G401 (cell line): ENCODE data around the gene CCN2. TPM values are rescaled to one million over a fixed set of nuclear protein-coding genes. Genes with fewer than 3 reads are reported as not detected.

Source experiments
- DNase-seq: peaks from one replicate; pipeline ENCODE4 v3.0.0-alpha.2; 2015; ENCODE audit warnings: low spot score
- in situ Hi-C: cut with HindIII; loops from 2 replicates; pipeline ENCODE4 v1.10.0; 2016; ENCODE audit warnings: low sequenced_read_pairs, mixed read lengths
- total RNA-seq: library from RNA; depleted of rRNA; stranded (reverse); fragments of >200 nt; shearing (Covaris generic); gene quantifications from 2 replicates; pipeline ENCODE4 v1.2.3, GENCODE V29; 2014; rRNA removed

The CCN2 gene, protein sequence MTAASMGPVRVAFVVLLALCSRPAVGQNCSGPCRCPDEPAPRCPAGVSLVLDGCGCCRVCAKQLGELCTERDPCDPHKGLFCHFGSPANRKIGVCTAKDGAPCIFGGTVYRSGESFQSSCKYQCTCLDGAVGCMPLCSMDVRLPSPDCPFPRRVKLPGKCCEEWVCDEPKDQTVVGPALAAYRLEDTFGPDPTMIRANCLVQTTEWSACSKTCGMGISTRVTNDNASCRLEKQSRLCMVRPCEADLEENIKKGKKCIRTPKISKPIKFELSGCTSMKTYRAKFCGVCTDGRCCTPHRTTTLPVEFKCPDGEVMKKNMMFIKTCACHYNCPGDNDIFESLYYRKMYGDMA
- 40.3 and 42.9 TPM in 2 replicates for total RNA-seq

- in situ Hi-C loops = no loop called here
- DNase-seq = peak; percentile 70
Measured at GRCh38 chr6:131950767-131951575, at the start of gene CCN2. TSS of gene CCN2 (minus strand) at chr6:131951372. CDS start at chr6:131951172, 200 bp downstream.

DNA sequence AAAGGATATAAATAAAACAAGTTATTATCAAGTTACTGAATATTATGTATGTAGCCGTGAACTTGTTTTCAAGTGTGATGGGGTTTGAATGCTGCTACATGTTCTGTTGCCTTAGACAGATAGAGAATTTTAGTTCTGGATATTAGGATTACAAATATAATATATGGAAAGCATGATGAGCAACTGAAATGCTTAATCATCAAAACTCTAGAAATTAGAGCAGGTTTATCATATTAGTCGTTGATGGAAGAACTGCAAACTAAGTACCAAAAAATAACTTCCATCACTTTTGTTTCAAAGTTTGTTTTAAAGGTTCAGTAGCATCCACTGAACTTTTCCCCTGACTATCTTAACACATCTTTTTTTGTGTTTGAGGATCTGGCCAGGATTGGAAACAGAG is 49.1 kb upstream of the CCN2 start:
- in situ Hi-C loops = no loop called here
- DNase-seq = no peak

- no peak for DNase-seq
- in situ Hi-C loops = no loop called here
Measured at GRCh38 chr6:131999545-132000146, 48.5 kb upstream of the CCN2 start.

GRCh38 chr6:131998255-131998982 is 47.2 kb upstream of the CCN2 start:
- no peak for DNase-seq
- in situ Hi-C loops = no loop called here

GRCh38 chr6:131997429-131998153 is 46.4 kb upstream of the CCN2 start:
- in situ Hi-C loops = no loop called here

DNA sequence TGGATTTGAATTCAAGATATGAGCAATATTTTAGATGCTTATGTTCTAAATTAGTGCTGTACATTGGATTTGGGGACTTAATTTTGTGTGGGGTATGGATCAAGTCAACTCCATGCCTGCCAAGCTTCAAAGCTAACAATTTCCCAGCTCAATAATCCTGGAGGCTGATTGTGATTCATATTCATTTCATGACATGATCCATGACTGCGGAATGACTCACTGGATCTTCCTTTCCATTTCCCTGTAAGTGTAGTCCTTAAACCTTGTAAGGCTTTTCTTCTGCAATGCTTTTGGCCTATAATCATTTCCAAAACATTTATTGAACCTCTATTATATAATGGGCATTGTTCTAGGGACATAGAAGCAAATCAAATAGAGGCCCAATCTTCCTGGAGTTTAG is 44.7 kb upstream of the CCN2 start:
- in situ Hi-C loops = no loop called here
- DNase-seq = no peak

More at GRCh38 chr6:131997429-131998153, 46.4 kb upstream of the CCN2 start:
- DNase-seq = no peak

- in situ Hi-C loops = no loop called here
- no peak for DNase-seq
Measured at GRCh38 chr6:131992557-131992956, 41.4 kb upstream of the CCN2 start.

DNA sequence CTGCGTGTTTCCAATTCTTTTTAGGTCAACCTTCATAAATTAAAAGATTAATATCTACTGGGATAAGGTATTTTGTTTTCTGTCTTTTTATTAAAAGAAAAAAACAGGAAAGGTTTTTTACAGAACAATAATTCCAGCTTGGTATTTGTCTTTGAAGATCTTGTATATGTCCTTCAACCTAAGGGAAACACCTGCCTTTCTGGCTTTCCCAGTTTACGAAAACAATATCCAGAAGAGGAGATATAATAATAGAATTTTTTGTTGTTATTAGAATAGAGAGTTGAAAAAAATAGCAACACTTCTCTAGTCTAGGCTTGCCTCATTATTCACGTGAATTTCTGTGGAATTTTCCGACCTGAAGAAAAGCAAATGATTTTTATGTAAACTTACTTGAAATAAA is 37.9 kb upstream of the CCN2 start:
- in situ Hi-C loops = no loop called here
- no peak for DNase-seq

DNA sequence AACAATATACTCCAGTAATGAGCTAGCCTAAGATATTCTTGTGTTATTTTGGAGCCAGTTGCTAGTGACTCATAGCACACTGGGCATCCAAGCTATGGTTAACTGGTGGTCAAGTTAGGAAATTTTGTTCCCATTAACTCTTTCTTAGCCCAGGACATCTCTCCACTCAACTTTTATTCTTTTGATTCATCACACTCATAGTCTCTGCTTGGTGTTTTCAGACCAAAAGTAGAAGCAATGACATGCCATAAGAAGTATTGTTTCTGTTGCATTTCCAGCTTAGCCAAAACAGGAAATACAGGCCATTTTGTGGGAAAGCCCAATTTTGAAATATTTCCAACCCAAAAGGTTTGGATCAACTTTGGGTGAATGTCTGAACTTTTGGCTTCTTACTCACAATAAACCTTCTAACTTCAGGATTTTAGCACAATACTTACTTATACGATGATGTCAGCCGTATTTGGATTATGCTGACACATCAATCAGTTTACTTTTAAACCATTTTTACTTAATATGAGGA is 31.6 kb upstream of the CCN2 start:
- DNase-seq = no peak
- in situ Hi-C loops = no loop called here

- in situ Hi-C loops = no loop called here
- DNase-seq = no peak
Measured at GRCh38 chr6:131981624-131981978, 30.4 kb upstream of the CCN2 start.

DNA sequence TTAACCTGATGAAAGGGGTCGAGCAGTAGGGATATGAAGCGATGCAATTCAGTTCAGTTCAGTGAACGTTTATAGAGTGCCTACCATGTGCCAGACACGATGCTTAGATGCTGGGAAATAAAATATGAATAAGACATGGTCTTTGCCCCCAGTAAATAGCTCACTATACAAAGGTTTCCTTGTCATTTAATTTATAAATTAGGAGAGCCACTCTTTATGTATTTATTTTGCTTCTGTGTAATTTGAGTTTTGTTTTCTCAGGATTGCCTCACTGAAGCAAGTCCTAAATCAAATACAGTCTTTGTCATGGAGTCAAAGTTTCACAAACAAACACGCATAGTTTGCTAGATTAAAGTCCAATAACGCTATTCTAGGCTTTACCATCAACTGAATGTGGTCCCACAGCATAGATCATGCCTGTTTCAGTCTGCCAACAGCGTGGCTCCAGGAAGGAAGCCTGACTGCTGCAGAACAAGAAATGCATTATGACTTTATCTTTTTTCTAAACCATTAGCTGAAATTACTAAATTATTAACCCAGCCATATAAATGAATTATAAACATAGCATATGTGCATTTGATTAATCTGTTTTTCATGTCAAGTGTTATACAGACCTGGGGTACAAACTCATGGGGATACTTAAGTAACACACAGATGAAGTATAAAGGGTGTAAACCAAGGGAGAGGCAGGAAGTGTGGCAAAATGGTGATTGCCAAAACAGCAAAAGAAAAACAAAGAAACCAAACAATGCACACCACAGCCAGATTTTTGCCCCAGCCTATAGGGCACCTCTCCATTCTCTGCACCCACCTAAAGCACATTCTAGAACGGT is 29.8 kb upstream of the CCN2 start:
- no peak for DNase-seq
- in situ Hi-C loops = no loop called here

DNA sequence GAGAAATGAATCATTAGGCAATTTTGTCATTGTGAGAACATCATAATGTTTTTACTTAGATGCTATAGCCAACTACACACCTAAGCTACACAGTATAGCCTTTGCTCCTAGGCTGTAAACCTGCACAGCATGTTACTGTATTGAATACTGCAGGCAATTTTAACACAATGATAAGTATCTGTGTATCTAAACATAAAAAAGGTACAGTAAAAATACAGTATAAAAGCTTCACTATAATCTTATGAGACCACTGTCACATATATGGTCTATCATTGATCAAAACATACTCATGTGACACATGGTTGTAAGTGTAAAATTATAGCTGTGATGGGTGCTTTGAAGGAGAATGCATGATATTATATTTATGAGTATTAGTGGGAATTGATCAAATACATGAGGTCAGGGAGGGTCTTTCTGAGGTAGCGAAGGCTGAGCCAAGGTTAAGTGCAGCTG is 29.2 kb upstream of the CCN2 start:
- no peak for DNase-seq
- in situ Hi-C loops = no loop called here

DNA sequence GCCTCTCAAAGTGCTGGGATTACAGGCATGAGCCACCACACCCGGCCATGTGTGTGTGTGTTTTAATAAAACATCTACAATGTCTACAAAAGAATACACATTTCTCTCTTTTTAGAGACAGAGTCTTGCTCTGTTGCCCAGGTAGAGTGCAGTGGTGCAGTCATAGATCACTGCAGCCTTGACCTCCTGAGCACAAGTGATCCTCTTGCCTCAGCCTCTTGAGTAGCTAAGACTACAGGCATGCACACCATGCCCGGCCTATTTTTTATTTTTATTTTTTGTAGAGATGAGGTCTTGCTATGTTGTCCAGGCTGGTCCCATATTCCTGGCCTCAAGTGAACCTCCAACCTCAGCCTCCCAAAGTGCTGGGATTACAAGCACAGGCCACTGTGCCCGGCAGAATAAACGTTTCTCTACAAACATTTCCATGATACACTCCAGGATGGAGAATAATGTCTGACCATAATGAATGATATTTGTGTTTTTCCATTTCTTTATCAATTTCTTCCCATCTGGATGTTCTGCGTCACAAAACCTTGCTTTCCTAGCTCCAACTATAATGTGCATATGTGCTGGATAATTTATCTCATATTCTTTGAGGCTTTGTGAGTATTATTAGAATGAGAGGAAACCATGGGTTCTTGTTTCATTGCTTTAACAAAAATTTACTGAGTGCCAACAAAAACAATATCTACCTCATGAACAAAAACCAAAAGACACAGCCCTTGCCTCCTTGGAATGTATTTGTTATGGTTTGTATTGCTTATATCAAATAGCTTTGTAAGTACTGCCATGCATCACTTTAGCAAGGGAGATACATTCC is 28.6 kb upstream of the CCN2 start:
- in situ Hi-C loops = no loop called here

GRCh38 chr6:131978522-131978921 is 27.4 kb upstream of the CCN2 start:
- in situ Hi-C loops = no loop called here

More for the DNA sequence above, 28.6 kb upstream of the CCN2 start:
- no peak for DNase-seq

GRCh38 chr6:131976545-131977061 is 25.4 kb upstream of the CCN2 start:
- DNase-seq = no peak
- in situ Hi-C loops = no loop called here

More at GRCh38 chr6:131978522-131978921, 27.4 kb upstream of the CCN2 start:
- DNase-seq = no peak

- in situ Hi-C loops = no loop called here
- no peak for DNase-seq
Measured at GRCh38 chr6:131972741-131973140, 21.6 kb upstream of the CCN2 start.
